ENCODE data around the gene DBNDD2.

DBNDD2 gene

GRCh38 chr20:45415822-45416637 lies 7.9 kb downstream of the DBNDD2 start, which contains the start of gene PIGT:
PIGT (plus strand) TSS chr20:45416141; CDS start chr20:45416157, 16 bp downstream.
- DNase-seq (ENCODE audit: low read depth in 2 of 2): peak; percentile 39

- DNase-seq (ENCODE audit: low read depth in 2 of 2): no peak
Observed at GRCh38 chr20:45416917-45417316, 8.8 kb downstream of the DBNDD2 start.

- peak; percentile 35 to 50 for DNase-seq (ENCODE audit: low read depth in 2 of 2)
Observed at GRCh38 chr20:45419188-45420091, 11.4 kb downstream of the DBNDD2 start.

GRCh38 chr20:45420125-45420524 lies 12.0 kb downstream of the DBNDD2 start:
- DNase-seq (ENCODE audit: low read depth in 2 of 2): no peak

DNA sequence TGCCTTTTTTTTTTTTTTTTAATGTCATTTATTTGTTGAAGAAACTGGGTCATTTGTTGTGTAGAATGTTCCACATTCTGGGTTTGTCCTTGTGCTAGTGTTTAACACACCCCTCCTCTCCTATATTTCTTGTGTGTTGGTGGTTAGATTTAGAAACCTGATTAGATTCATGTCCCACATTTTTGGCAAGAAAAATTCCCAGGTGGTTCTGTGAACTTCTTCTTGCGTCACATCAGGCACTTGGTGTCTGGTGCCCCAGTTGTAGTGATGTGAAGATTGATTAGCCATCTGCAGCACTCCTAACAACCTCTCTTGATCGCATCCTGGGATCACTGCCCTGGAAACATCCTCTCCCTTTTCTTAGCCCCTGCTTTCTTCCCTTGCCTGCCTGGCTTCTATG lies 15.6 kb downstream of the DBNDD2 start:
- no peak for DNase-seq (ENCODE audit: low read depth in 2 of 2)

GRCh38 chr20:45425561-45425960 lies 17.5 kb downstream of the DBNDD2 start:
- no peak for DNase-seq (ENCODE audit: low read depth in 2 of 2)

DNA sequence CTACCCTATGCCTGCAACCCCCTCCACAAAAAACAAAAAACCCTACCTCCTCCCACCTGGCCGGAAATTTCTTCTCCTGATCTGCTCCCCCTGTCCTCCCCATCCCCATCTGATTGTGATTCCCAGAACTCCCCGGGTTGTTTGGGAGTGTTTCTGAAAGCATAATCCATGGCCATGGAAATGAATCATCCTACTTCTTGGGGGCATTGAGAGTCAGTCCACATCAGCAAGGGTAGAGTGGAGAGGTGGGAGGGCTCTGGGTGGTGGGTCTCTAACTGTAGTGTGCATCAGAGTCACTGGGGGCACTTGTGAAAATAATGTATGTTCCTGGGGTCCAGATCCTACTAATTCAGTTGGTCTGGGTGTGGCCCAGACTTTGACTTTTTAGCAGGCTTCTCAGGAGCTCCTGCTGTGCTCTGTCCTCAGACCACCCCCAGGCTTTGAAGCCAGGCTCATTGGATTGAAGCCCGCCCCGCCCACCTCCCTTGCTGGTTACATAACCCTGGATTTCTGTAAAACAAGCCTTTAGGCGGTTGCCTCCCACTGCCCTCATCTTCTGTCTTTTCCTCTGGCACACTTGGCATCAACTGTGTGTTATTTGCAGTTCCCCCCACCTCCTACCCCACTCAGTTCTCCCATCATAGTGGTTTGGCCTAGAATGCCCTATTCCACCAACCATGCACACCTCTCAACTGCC lies 18.4 kb downstream of the DBNDD2 start:
- no peak for DNase-seq (ENCODE audit: low read depth in 2 of 2)

- DNase-seq (ENCODE audit: low read depth in 2 of 2): no peak
Observed at GRCh38 chr20:45427236-45428149, 19.4 kb downstream of the DBNDD2 start.

DNA sequence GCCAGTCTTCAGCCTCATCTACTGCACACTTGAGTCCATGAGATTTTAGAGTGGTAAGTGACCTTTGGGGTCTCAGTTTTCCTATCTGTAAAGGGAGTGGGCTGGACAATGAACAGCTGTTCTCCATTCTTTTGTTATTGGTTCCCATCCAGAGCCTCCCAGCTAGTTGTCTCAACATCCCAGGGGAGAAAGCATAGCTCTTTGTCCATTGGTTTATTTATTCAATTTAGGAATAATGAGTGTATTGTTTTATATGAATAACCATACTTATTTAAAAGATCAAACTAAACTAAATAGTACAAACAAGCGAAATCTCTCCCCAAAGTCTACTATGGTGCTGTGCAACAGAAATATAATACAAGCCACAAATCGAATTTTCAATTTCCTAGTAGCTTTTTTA lies 21.5 kb downstream of the DBNDD2 start:
- no peak for DNase-seq (ENCODE audit: low read depth in 2 of 2)

- no peak for DNase-seq (ENCODE audit: low read depth in 2 of 2)
Observed at GRCh38 chr20:45432294-45432693, 24.2 kb downstream of the DBNDD2 start.

GRCh38 chr20:45433316-45433715 lies 25.2 kb downstream of the DBNDD2 start:
- no peak for DNase-seq (ENCODE audit: low read depth in 2 of 2)

DNA sequence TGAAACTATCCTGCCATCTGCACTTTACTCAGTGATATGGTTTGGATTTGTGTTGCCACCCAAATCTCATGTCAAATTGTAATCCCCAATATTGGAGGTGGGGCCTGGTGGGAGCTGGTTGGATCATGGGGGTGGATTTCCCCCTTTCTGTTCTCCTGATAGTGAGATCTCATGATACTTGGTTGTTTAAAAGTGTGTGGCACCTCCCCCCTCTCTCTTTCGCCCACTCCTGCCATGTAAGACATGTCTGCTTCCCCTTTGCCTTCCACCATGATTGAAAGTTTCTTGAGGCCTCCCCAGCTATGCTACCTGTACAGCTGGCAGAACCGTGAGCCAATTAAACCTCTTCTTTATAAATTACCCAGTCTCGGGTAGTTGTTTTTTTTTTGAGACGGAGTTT lies 25.9 kb downstream of the DBNDD2 start:
- DNase-seq (ENCODE audit: low read depth in 2 of 2): no peak

DNA sequence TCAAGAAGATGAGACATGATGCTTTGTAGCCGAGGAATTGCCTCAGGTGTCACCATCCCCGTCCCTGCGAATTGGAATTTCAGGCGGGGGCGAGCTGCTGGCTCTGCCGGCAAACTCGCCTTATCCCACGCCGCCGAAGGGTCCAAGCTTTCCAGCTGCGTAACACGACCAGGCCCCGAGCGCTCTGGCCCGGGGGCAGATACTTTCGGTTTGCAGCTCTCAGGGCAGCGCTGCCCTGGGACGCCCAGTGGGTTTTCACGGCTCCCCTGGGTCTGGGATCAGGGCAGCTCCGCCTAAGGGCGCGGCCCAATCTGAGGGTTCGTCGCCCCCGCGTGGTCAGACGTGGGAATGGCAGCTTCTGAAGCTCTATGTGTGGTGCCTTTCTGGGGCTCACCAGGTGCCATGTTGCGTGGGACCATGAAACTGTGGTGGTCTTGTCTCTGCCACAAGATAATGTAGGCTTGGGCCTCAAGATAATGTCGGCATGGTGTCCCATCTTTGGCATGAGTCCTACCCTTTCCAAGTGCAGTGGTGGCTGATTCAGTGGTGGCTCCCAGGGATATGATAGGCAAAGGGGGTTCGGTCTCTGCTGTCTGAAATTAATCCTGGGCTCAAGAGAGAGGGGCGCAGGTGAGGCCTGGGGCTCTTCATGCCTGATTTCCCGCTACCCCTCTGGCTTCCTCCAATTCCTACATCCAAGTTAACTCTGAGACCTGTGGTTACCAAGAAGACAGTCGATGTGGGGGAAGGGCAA lies 28.8 kb downstream of the DBNDD2 start:
- peak; percentile 30 to 36 for DNase-seq (ENCODE audit: low read depth in 2 of 2)

DNA sequence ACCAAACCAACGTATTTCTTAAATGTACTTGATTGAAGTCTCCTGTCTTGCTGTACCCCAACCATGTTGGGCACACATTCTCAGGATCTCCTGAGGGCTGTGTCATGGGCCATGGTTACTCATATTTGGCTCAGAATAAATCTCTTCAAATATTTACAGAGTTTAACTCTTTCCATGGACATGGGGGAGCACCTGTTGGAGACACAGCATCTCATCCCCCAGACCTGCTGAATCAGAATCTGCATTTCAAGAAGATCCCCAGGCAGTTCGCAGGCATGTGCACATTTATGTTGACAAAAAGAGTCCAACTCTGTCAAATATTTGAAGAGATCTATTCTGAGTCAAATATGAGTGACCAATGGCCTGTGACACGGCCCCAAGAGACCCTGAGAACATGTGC lies 32.3 kb downstream of the DBNDD2 start:
- no peak for DNase-seq (ENCODE audit: low read depth in 2 of 2)

DNA sequence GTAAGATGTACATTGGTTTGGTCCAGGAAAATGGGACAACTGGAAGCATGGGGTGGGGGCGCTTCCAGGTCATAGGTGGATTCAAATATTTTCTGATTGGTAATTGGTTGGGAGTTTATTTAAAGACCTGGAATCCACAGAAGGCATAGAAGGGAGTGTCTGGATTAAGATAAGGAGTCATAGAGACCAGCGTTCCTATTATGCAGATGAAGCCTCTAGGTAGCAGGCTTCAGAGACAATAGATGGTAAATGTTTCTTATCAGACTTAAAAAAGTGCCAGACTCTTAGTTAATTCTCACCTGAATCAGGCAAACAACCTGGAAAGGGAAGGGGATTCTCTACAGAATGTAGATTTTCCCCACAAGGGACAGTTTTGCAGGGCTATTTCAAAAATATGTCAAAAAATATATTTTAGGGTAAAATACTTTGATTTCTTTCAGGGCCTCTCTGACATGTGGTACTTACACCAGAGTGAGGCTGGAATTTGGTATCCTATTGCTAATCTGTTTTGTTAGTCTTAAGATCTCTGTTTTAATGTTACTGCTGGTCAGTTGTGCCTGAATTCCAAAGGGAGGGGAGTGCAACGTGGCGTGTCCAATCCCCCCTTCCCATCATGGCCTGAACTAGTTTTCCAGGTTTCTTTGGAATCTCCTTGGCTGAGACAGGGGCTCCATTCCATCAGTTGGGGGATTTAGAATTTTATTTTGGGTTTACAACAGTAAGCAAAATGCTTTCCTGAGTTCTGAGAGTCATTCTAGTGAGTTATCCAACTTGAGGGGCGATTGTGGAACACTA lies 33.0 kb downstream of the DBNDD2 start:
- no peak for DNase-seq (ENCODE audit: low read depth in 2 of 2)

DNA sequence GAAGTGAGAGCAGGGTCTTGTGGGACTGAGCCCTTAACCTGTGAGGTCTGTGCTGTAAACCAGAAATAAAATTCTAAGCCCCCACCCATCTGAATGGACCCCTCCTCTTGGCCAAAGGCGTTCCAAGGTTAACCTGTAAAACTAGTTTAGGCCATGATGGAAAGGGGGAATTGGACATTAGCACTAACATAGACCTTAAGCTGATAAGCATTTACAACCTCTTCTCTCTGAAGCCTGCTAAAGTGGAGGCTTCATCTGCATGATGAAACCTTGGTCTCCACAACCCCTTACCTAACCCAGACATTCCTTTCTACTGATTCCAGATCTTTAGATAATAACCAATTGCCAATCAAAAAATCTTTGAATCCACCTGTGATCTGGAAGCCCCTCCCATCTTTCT lies 33.7 kb downstream of the DBNDD2 start:
- DNase-seq (ENCODE audit: low read depth in 2 of 2): no peak

- no peak for DNase-seq (ENCODE audit: low read depth in 2 of 2)
Observed at GRCh38 chr20:45444050-45444449, 36.0 kb downstream of the DBNDD2 start.

DNA sequence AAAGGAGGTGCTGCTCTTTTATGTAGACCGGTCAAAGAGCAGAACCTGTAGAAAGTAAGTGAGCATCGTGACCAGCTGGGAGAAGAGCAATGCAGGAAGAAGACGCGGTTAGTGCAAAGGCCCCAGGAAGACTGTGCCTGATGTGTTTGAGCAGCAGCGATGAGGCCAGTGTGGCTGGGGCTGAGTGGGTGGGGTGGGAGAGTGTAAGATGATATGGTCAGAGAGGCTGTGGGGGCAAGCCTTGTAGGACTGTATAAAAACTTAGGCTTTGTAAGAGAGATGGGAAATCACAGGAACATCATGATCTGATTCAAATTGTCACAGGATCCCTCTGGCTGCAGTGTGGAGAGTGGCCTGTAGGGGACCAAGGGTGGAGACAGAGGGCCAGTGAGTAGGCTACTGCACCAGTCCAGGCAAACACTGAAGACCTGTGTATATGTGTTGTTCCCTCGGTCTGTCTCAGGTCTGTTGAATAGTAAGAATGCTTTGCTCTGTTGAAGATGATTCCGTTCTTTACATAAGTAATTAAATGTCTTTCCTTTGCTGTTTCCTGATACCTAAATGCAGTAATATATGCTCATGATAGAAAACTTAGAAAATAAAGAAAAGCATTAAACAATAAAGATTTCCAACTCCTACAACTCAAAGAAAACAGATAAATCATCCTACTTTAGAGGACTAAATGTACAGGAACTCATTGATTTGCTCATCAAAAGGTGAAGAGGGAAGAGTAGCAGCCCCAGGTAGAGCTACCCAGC lies 37.9 kb downstream of the DBNDD2 start:
- DNase-seq (ENCODE audit: low read depth in 2 of 2): no peak

GRCh38 chr20:45448270-45448669 lies 40.2 kb downstream of the DBNDD2 start:
- no peak for DNase-seq (ENCODE audit: low read depth in 2 of 2)
